HG03442 (cell line): ENCODE measurements around the gene COMT.

Experiments
- ATAC-seq: cut with Tn5 transposase; IDR thresholded peaks from one replicate; pipeline ENCODE4 v1.9.1; 2021; ENCODE audit warnings: mild to moderate bottlenecking, moderate library complexity; ENCODE audit not compliant: unreplicated experiment

The COMT gene

DNA sequence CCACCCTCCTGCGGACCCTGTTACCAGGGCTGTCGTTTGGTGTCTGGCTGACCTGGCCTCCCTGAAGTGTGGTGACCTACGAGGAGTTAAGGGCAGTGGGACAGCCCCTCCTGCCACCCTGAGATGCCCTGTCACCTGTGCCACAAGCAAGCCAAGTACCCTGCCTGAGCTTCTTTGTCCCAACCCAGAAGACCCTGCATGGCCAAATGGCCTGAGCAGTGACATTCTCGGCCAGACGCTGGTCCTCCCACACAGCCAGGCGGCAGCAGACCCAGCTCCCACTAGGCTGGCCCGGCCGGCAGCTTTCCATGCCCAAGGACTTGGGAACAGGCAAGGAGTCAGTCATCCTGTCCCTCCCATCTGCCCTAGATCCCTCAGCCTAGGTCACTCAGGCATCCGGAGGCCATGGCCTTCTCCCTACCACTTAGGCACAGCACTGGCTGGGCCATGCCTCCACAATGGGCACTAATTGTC lies 67.5 kb downstream of the COMT start:
- no peak for ATAC-seq

DNA sequence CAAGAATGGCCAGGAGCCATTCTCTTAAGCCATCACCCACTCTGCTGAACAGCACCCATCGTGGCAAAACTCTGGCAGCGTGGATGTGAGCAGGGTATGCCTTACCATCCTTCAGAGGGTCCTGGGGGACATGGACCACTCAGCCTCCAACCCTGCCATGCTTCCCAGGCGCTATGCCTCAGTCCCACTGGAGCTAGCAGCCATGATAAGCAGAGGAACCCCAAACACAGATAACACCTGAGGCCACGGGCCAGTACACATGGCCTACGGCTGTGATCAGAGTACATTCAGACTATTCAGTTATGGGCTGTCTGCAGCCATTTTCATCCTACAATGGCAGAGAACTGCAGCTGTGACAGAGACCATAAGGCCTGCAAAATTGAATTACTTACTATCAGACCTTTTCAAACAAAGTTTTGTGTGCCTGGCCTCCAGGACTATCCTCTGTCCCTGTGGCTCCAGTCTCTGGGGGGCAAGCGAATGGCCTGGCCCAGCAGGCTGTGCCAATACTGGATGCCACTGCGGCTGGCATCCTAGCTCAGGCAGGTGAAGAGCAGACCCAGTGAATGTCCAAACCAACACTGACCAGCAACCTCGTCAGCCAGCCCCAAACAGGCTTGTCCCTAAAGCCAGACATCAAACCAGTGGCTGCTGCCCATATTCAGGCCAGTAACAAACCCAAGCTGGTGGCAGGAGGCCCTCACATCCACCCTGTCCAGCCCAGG lies 68.2 kb downstream of the COMT start:
- no peak for ATAC-seq

DNA sequence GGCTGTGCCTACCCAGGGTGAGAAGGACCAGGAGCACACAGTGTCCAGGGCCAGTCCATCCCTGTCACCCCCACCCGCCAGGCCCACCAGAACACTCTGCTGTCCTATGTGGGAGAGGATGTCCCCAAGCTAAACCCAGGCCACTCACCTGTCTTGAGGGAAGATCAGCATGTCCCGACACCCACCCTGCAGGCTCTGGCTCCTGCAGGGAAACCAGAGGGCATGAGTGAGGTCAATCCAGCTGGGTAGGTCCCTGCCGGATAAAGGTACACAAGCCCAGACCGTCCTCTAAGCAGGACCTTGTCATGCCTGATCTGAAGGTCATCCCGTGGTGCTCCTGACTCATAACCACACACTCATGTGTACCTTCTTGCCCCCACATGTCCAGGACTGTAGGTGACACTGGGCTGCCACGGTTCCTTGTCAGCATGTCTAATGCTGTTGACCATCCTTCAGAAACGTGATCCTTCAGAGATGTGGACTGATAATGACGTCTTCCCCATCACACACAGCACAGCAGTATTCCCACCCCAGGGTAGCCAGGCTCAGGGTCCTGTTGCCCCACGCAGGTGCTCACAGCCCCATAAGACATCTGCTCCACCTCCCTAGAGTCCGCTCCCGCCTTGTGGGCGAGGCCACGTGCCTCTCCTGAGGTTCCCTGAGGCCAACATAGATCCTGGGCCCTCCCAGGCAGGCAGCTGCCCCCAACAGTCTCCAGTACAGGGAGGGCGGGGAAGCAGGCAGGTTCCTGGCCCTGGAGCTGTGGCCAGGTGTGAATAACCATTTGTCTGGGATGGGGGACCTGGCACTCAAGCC lies 68.9 kb downstream of the COMT start:
- no peak for ATAC-seq

DNA sequence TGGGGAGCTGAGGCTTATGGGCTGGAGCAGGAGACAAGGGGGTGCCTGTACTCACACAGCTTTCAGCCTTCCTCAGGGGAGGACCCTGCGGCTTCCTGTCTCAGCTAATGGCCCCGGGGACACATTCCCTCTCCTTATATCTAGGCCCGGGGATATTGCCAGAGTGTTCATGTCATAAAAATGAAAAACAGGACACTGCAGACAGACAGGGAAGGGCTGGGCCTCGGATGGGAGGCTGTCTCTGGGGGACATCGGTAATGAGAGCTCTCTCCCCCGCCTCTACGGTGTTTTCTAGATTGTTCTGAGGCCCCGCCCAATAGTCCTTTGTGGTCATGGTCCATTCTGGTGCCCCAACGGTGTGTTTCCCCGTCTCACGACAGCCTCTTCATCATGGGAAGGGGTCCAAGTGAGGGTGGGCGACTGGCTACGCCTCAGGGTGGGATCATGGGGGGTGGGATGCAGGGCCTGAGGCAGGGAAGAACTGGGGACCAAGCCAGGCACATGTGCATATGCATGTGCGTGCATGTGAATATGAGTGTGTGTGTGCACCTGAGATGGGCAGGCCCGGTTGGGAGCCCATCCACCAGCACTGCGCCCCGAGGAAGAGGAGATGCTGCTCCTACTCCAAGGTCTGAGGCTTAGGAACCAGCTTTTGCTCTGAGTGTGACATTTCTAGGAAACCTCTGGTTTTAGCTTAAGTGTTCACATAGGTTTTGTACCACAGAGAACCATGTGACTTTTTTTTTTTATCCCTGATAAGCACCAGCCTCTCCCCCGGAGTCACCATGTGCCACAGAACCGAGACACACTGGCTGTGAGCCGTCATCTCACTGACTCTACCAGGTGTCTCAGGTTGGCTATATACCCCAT lies 69.8 kb downstream of the COMT start:
- ATAC-seq = no peak

DNA sequence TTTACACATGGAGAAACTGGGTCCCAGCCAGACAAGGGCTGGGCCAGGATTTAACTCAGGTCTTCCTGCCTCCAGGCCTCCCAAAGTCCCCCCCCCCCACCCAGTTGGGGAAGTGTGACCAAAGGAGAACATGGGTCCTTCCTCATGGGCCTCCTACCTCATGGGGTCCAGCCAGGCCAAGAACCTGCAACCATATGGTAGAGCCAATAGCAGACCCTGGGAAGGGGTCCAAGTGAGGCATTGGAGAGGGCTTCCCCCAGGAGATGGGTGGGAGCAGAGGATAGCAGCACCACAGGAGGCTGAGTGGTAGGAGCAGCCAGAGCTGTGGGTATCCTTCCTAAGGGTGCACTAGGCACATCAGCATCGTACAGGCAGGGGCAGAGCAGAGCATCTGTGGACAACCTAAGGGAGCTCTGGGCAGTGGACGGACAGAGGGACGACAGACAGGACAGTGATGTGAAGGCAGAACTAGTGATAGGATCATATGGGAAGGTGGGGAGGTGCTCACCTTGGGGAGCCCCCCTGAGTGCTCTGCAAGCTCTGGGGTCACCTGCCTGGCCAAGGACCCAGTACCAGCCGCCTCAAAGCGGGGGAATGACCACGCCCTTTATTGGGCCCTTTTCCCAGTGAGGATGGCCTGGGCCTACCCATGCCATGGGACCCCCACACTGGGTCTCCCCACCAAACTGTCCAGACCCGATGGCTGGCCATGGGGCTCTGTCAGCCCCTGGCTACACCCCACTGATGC lies 70.6 kb downstream of the COMT start:
- ATAC-seq = no peak

DNA sequence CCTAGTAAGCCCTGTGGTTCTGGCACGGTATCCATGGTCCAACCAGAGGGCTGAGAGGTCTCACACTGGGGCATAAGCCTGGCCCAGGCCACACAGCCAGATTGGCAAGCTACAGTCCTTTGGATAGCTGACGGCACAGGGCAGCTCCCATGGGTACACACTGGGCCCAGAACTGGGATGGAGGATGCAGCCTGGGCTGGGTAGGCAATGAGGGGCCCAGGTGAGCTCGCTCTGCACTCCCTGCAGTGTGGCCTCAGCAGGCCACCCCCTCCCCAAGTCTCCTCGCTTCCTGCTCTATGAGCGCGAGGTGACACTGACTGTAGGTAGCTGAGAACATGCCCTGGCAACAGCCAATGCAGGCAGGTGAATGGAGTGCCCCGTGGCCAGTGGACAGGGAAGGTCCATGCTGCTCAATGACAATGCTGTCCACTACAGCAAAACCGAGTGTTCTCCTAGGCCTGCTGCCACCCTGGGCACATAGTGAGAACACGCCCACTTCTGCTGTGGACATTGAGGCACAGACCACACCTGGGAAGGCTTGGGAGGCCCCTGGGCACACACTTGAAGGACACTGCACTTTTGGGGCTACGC lies 71.3 kb downstream of the COMT start:
- no peak for ATAC-seq

DNA sequence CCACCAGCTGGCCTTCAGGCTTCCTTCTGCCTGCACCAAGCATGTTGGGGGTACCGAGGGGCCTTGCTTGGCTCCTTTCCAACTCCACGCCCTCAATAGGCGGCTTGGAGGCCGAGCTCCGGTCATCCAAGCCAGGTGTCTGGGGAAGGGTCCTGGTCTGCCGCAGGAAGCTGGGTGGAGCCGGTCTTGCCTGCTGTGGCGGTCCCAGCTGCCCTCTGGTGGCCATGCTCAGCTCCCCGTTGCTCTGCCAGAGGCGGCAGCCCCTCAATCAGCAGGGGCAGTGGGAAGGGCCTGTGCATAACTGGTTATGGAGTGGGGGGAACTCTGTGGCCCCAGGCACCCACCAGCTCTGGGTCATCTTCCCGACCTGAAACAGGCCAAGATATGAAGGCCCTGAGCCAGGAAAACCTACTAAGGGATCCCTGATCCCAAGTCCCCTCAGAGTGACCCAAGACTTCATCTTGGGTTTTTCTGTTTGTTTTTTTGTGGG lies 71.9 kb downstream of the COMT start:
- no peak for ATAC-seq

DNA sequence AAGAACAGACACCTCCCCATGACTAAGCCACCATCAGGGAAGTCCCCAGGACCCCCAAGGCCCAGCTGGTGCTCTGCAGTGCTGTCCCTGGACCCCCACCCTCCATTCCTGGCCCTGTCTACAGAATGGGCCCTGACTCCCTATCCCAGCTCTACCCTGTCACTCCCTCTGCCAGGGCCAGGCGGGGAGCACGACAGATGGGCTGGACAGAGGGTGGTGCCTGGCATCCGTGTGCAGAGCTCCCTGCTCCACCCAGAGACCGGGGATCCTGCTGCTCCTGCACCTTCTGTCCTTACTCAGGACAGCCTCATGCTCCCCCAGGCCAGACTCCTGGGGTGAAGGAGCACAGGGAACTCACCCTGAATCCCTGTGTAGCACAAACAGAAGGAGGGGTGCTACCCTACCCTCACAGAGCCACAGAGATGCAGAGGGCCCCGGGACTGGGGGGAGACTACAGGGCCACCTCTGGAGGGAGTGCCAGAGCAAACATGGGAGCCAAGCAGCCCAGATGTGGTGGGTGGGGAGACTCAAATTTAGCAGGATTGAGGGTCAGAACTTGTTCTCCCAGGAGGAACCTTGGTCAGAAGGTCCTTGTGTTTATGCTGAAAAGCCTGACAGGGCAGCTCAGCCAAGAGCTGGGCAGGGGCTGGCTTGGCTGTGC lies 73.1 kb downstream of the COMT start:
- ATAC-seq = no peak

DNA sequence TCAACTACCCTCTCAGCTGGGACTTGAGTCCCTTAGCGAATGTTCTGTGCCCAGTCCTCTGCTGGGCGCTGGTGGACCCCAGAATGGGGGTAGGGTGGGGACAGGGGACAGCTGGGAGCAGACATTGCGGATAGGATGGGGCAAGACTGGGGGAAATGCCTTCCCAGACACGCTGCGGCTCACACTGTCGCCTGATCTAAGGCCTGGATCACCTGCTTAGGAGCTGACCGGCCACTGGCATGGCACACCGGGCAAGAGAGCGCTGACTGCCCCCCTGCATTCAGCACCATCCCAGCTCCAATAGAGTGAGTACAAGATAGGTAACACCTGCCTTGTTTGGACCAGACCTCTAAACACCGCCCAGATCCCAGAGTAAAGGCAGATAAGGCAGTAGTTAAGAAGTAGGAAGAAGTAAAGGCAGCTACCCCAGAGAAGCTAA lies 73.6 kb downstream of the COMT start:
- ATAC-seq = no peak

DNA sequence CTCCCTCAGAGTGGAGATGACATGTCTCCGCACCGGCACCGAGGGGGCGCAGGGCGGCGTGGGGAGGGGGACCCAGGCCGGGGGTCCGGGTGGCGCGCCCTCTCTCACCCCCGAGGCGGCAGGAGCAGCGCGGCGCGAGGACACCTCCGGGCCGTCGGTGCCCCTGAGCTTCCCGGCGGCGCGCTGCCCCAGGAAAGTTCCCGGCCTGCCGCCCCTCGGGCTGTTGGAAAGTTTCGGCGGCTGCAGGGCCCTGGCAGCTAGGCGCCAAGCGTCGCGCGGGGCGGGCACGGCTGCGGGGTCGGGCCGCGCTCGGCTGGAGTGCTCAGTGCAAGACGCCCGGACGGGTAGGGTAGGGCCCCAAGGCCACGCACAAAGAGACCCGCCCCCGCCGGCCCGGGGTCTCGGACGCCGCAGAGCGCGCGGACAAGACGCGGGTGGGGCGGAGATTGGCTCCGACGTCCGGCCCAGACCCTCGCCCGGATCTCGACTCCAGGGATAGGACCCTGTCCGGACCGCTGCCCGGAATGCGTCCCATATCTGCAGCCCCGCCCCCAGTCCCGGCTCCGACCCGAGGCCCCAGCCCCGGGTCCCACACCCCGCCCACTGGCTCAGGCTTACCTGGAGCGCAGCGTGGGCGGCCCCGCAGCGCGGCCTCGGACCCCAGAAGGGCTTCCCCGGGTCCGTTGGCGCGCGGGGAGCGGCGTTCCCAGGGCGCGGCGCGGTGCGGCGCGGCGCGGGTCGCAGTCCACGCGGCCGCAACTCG lies 74.6 kb downstream of the COMT start:
- no peak for ATAC-seq

DNA sequence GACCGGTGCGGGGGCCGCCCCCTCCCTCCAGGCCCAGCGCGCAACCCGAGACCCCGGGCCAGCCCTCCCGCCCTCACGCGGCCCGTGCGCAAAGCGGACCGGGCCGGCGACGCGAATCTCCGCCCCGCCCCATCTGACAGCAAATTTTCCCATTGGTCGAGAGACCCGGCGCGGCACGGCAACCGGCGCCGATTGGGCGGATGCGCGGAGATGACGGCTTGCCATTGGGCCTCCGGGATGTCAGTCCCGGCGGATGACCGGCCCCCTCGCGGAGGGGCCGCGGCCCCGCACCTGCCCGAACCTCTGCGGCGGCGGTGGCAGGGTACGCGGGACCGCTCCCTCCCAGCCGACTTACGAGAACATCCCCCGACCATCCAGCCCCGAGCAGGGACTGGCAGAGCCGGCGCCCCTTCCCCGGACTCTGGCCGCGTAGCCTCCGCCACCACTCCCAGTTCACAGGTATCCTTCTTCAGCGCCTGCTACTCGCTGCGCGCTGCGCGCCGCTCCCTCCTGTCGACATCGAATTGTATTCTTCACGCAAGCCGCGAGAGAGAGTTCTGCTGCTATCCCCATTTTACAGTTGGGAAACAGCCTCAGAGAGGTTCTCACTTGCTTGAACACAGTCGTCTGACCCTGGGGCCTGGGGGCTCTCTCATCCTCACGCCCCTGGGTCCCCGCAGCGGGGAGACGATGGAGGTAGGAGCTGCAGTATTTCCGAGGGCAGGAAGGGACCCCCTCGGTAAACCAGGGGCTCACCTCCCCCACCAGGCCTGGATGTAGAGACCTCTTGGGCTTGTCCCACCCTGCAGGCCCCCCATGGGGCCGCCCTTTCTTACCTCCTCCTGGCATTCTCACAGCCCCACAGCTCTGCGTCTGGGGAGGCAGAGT lies 75.4 kb downstream of the COMT start, which contains the start of gene ARVCF:
Gene ARVCF, minus strand, starts transcription at position 90 of the 888 bp plus-strand sequence. CDS start 26,029 bp downstream, outside the sequence.
- peak; percentile 38 for ATAC-seq

DNA sequence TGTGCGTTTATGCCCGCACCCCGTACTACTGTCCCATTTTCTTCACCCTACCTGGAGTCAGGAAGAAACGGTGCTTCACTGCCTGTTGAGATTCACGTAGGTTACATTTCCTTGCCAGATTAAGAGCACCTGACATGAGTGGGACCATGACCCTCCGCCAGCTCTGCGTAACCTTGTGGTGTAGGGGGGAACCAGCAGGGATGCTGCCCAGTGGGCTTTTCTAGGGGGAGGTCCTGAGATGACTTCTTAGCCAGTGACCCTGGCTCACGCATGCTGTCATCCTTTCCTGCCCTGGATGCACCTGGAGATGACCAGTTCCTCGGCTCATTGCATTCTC lies 76.0 kb downstream of the COMT start:
- ATAC-seq = no peak

DNA sequence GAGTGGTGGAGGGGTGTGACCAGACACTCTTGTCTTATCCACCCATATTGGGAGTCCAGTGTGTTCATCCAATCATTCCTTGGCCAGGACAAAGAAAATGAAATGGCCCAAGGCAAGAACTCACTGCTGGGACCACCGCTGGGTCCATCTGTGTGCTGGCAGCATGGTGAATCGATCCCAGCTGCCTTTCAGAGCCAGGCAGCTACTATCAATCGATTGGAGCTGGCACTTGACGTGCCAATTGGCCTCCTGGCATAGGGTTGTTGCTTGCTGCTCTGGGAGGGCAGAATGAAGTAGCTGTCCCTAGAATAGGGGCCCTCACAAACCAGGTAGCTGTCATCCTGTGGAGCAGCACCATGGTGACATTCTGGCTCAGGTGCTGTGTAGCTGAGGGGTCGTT lies 76.4 kb downstream of the COMT start:
- no peak for ATAC-seq
